Parathyroid adenoma (tissue), 2 donors: Measurements from ENCODE around the gene RPS6KA4.

Experiments used
- H2AFZ ChIP-seq: fragments of 300-600 bp; sonication (generic); one replicate; pipeline ENCODE4 v1.7.0; 2017; ENCODE audit warnings: antibody characterized with exemption, mild to moderate bottlenecking
- H3K27ac ChIP-seq: fragments of 300-600 bp; sonication (generic); one replicate; pipeline ENCODE4 v1.7.0; 2017
- H3K27me3 ChIP-seq: fragments of 300-600 bp; sonication (generic); one replicate; pipeline ENCODE4 v1.7.0; 2017; ENCODE audit warnings: low read length; ENCODE audit not compliant: control insufficient read depth, insufficient read depth
- H3K36me3 ChIP-seq: fragments of 300-600 bp; sonication (generic); one replicate; pipeline ENCODE4 v1.7.0; 2017; ENCODE audit warnings: low read length; ENCODE audit not compliant: control insufficient read depth, insufficient read depth
- H3K4me1 ChIP-seq: fragments of 300-600 bp; sonication (generic); one replicate; pipeline ENCODE4 v1.7.0; 2017; ENCODE audit warnings: control low read depth
- H3K4me2 ChIP-seq: fragments of 300-600 bp; sonication (generic); one replicate; pipeline ENCODE4 v1.7.0; 2017; ENCODE audit warnings: low read length
- H3K4me3 ChIP-seq: fragments of 300-600 bp; sonication (generic); one replicate; pipeline ENCODE4 v1.7.0; 2017; ENCODE audit warnings: low read depth, low read length
- H3K79me2 ChIP-seq: fragments of 300-600 bp; sonication (generic); one replicate; pipeline ENCODE4 v1.7.0; 2017; ENCODE audit warnings: control low read depth
- H3K9ac ChIP-seq: fragments of 300-600 bp; sonication (generic); one replicate; pipeline ENCODE4 v1.7.0; 2017; ENCODE audit warnings: mild to moderate bottlenecking
- H3K9me3 ChIP-seq: fragments of 300-600 bp; sonication (generic); one replicate; pipeline ENCODE4 v1.7.0; 2017; ENCODE audit warnings: low read length; ENCODE audit not compliant: control insufficient read depth
- TF ChIP-seq, protein P1 (sequence below): fragments of 300-600 bp; sonication (generic); IDR thresholded peaks from one replicate; pipeline ENCODE4 v1.7.0; 2017; ENCODE audit warnings: antibody characterized with exemption, mild to moderate bottlenecking
- donor health status: primary hyperparathyroidism.

Gene RPS6KA4

DNA sequence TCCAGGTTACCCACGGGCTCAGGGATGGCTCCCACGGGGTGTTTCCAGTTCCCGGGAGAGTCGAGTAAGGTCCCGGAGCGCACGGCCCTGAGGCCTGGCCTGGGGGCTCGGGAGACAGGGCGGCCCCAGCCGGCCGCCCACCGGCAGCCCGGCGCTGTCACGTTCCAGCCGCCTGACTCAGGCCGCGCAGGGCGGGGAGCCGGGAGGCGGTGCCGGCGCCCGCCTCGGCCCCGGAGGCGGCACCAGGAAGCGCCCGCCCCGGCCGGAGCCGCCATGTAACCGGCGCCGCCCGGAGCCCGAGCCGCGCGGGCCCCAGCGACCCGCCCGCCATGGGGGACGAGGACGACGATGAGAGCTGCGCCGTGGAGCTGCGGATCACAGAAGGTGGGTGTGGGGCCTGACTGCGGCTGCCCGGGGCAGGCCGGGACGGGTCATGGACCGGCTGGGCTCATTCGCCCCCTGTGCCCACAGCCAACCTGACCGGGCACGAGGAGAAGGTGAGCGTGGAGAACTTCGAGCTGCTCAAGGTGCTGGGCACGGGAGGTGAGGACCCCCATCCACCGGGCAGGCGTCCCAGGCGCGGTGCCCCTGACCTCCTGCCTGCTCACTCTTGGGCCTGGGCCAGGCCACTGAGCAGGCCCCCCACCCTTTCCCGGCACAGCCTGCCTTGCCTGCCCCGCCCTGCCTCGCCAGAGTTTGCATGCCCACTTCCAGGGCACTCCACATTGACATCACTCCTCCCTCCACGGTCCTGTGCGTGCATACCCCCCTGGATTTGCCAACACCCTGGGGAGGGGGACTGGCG is at the start of gene RPS6KA4:
TSS of gene RPS6KA4 (plus strand) at position 256 of the 805 bp plus-strand sequence. CDS start at position 330, 74 bp downstream.
- Histone ChIP-seq H3K4me1 (peaks cover 4% of the 10 kb centered on the region), H3K9ac (peak within 1 kb of the TSS; percentile 53), H3K36me3 (no peaks in the 10 kb centered on the region), H3K27me3 (no peaks in the 10 kb centered on the region), H3K27ac (peak within 1 kb of the TSS; percentile 36), H3K9me3 (no peaks in the 10 kb centered on the region), H3K79me2 (no peaks in the 10 kb centered on the region), H3K4me2 (peak within 1 kb of the TSS; percentile 83), H2AFZ (peak within 1 kb of the TSS; percentile 86), H3K4me3 (peak within 1 kb of the TSS; percentile 64)
- TF ChIP-seq, protein P1, sequence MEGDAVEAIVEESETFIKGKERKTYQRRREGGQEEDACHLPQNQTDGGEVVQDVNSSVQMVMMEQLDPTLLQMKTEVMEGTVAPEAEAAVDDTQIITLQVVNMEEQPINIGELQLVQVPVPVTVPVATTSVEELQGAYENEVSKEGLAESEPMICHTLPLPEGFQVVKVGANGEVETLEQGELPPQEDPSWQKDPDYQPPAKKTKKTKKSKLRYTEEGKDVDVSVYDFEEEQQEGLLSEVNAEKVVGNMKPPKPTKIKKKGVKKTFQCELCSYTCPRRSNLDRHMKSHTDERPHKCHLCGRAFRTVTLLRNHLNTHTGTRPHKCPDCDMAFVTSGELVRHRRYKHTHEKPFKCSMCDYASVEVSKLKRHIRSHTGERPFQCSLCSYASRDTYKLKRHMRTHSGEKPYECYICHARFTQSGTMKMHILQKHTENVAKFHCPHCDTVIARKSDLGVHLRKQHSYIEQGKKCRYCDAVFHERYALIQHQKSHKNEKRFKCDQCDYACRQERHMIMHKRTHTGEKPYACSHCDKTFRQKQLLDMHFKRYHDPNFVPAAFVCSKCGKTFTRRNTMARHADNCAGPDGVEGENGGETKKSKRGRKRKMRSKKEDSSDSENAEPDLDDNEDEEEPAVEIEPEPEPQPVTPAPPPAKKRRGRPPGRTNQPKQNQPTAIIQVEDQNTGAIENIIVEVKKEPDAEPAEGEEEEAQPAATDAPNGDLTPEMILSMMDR, result no peak

DNA sequence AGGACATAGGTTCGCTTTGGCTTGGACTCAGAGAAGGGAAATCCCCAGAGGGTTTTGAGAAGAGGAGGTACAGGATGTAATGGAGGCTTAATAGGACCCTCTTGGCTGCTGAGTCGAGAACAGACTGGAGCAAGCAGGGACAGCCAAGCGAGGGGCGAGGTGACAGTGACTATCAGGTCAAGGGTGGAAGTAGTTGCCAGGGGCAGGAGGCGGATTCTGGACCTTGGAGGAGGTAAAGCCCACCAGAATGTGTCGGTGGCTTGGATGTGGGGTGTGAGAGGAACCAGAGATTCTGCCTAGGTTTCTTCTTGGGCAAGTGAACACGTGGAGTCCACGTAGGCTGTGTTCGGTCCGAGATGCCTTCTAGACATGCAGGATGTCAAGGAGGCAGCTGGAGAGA is 46.0 kb upstream of the RPS6KA4 start:
- TF ChIP-seq, protein P1, result no peak
- Histone ChIP-seq H3K79me2 (no peaks in the 10 kb centered on the region), H2AFZ (no peak overlapping the region), H3K36me3 (no peaks in the 10 kb centered on the region), H3K9me3 (no peaks in the 10 kb centered on the region), H3K9ac (no peak overlapping the region), H3K4me2 (no peak overlapping the region), H3K4me1 (peaks cover 2% of the 10 kb centered on the region), H3K27ac (no peak overlapping the region), H3K27me3 (no peaks in the 10 kb centered on the region), H3K4me3 (no peak overlapping the region)

DNA sequence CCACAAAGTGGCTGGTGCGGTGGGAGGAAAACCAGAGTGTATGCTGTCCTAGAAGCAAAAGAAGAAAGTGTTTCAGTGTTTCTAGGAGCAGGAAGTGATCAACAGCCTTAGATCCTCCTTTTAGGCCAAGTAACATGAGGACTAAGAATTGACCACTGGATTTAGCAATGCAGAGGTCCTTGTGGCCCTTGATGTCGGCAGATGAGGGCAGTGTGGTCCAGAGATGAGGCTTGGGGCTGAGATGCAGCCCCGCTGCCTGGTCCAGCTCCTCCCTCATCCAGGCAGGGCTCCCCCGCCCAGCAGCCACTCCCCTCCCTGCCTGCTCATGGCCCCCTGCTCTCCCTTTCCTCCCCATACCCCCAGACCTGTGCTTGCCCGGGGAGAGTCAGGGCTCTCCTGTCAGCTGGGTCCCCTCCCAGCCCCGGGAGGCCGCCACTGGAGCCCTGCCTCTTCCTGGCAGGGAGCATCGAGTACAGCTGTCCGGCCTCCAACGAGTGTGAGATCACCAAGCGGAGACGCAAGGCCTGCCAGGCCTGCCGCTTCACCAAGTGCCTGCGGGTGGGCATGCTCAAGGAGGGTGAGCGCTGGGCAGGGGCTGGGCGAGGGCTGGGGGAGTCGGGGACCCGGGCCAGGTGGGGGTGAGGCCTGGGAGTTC is 45.3 kb upstream of the RPS6KA4 start:
- Histone ChIP-seq H3K79me2 (no peaks in the 10 kb centered on the region), H3K4me1 (peaks cover 2% of the 10 kb centered on the region), H3K27me3 (no peaks in the 10 kb centered on the region), H3K27ac (no peak overlapping the region), H2AFZ (no peak overlapping the region), H3K4me2 (no peak overlapping the region), H3K9me3 (no peaks in the 10 kb centered on the region), H3K36me3 (no peaks in the 10 kb centered on the region), H3K9ac (no peak overlapping the region), H3K4me3 (no peak overlapping the region)
- TF ChIP-seq, protein P1, result no peak

DNA sequence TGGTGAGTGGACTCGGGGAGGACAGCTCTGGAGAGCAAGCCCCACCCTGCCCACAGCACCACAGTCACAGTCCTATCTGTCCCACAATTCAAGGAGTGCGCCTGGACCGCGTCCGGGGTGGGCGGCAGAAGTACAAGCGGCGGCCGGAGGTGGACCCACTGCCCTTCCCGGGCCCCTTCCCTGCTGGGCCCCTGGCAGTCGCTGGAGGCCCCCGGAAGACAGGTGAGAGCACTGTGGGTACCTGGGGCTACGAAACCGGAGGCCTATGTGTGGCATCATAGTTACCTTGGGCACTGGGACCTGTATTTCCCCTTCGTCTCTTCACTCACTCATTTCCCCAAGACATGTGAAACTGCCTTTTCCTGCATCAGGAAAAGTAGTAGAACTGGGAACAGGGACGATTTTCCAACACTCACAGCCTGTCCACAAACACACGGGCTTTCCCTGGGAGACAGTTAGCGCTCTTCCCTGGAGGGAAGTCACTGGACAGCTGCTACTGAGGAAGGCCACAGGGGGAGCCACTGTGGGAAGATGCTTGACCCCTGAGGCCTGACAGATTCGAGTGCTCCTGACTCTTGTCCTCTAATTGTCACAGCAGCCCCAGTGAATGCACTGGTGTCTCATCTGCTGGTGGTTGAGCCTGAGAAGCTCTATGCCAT is 44.7 kb upstream of the RPS6KA4 start:
- no peak overlapping the region for H3K9ac ChIP-seq
- H3K4me1 ChIP-seq, result peaks cover 4% of the 10 kb centered on the region
- no peaks in the 10 kb centered on the region for H3K9me3 ChIP-seq
- no peak overlapping the region for H2AFZ ChIP-seq
- no peaks in the 10 kb centered on the region for H3K36me3 ChIP-seq
- H3K27ac ChIP-seq, result no peak overlapping the region
- TF ChIP-seq, protein P1, result no peak
- H3K27me3 ChIP-seq, result no peaks in the 10 kb centered on the region
- H3K4me3 ChIP-seq, result no peak overlapping the region
- H3K79me2 ChIP-seq, result no peaks in the 10 kb centered on the region
- no peak overlapping the region for H3K4me2 ChIP-seq
